Stimulated activated CD4-positive, alpha-beta T cell treated with anti-CD3 and anti-CD28 coated beads, Interleukin-12 subunit alpha, Interleukin-12 subunit beta, amount 100 ng/mL, for 4 hours (primary cell): ENCODE data around the gene MRPL49.

ENCODE experiments used
- DNase-seq: peaks from one replicate; pipeline ENCODE4 v3.0.0-alpha.2; 2020

The MRPL49 gene

GRCh38 chr11:65103476-65103875 lies 18.6 kb upstream of the MRPL49 start:
- no peak for DNase-seq

GRCh38 chr11:65104628-65105027 lies 17.5 kb upstream of the MRPL49 start:
- DNase-seq = no peak

- DNase-seq = no peak
Observed at GRCh38 chr11:65107078-65107477, 15.0 kb upstream of the MRPL49 start.

GRCh38 chr11:65107751-65108468 lies 14.2 kb upstream of the MRPL49 start:
- no peak for DNase-seq

- no peak for DNase-seq
Observed at GRCh38 chr11:65108469-65109123, 13.5 kb upstream of the MRPL49 start.

- DNase-seq = no peak
Observed at GRCh38 chr11:65109231-65110198, 12.6 kb upstream of the MRPL49 start.

- peak; percentile 97 for DNase-seq
Observed at GRCh38 chr11:65110354-65110861, 11.7 kb upstream of the MRPL49 start.

GRCh38 chr11:65111159-65111743 lies 10.9 kb upstream of the MRPL49 start:
- no peak for DNase-seq

- peak; percentile 93 for DNase-seq
Observed at GRCh38 chr11:65111744-65112545, 10.2 kb upstream of the MRPL49 start, which contains the start of gene TM7SF2. TSS of gene TM7SF2 (plus strand) at chr11:65111872. CDS start at chr11:65112016, 144 bp downstream.

GRCh38 chr11:65112546-65113360 lies 9.4 kb upstream of the MRPL49 start:
- DNase-seq = peak; percentile 74

- no peak for DNase-seq
Observed at GRCh38 chr11:65113361-65113756, 8.8 kb upstream of the MRPL49 start.

- DNase-seq = no peak
Observed at GRCh38 chr11:65113839-65114238, 8.3 kb upstream of the MRPL49 start.

GRCh38 chr11:65114538-65115171 lies 7.5 kb upstream of the MRPL49 start:
- DNase-seq = no peak

- no peak for DNase-seq
Observed at GRCh38 chr11:65115361-65116082, 6.6 kb upstream of the MRPL49 start.

GRCh38 chr11:65116370-65117205 lies 5.5 kb upstream of the MRPL49 start:
- DNase-seq = peak; percentile 61

GRCh38 chr11:65117206-65118096 lies 4.7 kb upstream of the MRPL49 start, which contains the start of gene ZNHIT2:
TSS of gene ZNHIT2 (minus strand) at chr11:65117701. CDS start at chr11:65117653, 48 bp downstream.
- DNase-seq = peak; percentile 100

- DNase-seq = no peak
Observed at GRCh38 chr11:65118097-65118837, 3.9 kb upstream of the MRPL49 start.
